ENCODE measurements around the gene SUPT5H.

DNA sequence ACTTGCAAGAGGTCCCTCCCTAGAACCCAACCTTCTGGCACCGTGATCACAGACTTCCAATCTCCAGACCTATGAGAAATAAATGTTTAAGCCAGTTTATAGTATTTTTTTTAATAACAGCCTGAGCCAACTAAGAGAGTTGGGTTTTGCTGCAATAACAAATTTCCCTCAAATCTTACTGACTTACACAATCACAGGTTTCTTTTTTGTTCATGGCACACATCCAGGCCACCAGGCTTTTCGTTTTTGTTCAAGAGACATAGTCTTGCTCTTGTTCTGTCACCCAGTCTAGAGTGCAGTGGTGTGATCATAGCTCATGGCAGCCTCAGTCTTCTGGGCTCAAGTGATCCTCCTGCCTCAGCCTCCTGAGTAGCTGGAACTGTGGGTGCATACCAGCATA, 67.6 kb downstream of the SUPT5H start:
- no peak for TF ChIP-seq NRF1 (conservative IDR thresholded peaks at IDR 0.05; ENCODE audit: low read depth, low read length)
- TF ChIP-seq TAF1 (IDR thresholded peaks at IDR 0.05; ENCODE audit: borderline replicate concordance, low read depth, low read length) = no peak
- TF ChIP-seq TCF7 (IDR thresholded peaks at IDR 0.05; ENCODE audit: borderline replicate concordance) = no peak
- no peak for TF ChIP-seq POLR2A (IDR thresholded peaks at IDR 0.05; ENCODE audit: low read depth, low read length)
- TF ChIP-seq KDM1A (IDR thresholded peaks at IDR 0.05; ENCODE audit: borderline replicate concordance) = no peak
- no peak for TF ChIP-seq ESRRA (IDR thresholded peaks at IDR 0.05; ENCODE audit: low read length)

Data from GM12878 (cell line).